Tibial nerve (tissue), 4 donors: Measurements from ENCODE around the gene TMEM94. TPM values are rescaled to one million over a fixed set of nuclear protein-coding genes. Genes with fewer than 3 reads are reported as not detected.

ENCODE experiments used
- DNase-seq, 2 donors: peaks; one replicate each; pipeline ENCODE4 v3.0.0-alpha.2; 2019; ENCODE audit warnings: low spot score in 2 of 2
- H3K27ac ChIP-seq, 4 donors: fragments of 200-600 bp; sonication (generic) in 3 of 4; one replicate each; pipeline ENCODE4 v1.5.1; 2017 to 2019; ENCODE audit warnings: mild to moderate bottlenecking in 1 of 4
- H3K27me3 ChIP-seq, 2 donors: fragments of 200-600 bp; sonication (generic) in 1 of 2; one replicate each; pipeline versions ENCODE4 v1.5.1 to v1.6.0; 2017 to 2019
- H3K36me3 ChIP-seq, 3 donors: fragments of 200-600 bp; sonication (generic); one replicate each; pipeline ENCODE4 v1.5.1; 2018 to 2019
- H3K4me1 ChIP-seq, 4 donors: fragments of 200-600 bp; sonication (generic) in 3 of 4; one replicate each; pipeline ENCODE4 v1.5.1; 2017 to 2019
- H3K4me3 ChIP-seq, 4 donors: fragments of 200-600 bp; sonication (generic) in 3 of 4; one replicate each; pipeline ENCODE4 v1.5.1; 2017 to 2019; ENCODE audit warnings: mild to moderate bottlenecking in 1 of 4, moderate library complexity in 1 of 4
- H3K9me3 ChIP-seq, 4 donors: fragments of 200-600 bp; sonication (generic) in 3 of 4; one replicate each; pipeline ENCODE4 v1.5.1; 2017 to 2019
- CTCF ChIP-seq, 5 experiments: fragments of 200-600 bp in 3 of 5; fragments of 450-650 bp in 2 of 5; sonication (generic) in 3 of 5; IDR thresholded peaks; one replicate each; pipeline ENCODE4 v1.5.1; 2016 to 2019; ENCODE audit warnings: antibody characterized with exemption in 5 of 5, mild to moderate bottlenecking in 3 of 5, moderate library complexity in 2 of 5
- EP300 ChIP-seq, 2 donors: sonication (generic); formaldehyde crosslinking; IDR thresholded peaks; one replicate each; pipeline ENCODE4 v1.6.1; 2017; ENCODE audit warnings: antibody characterized with exemption in 2 of 2, mild to moderate bottlenecking in 1 of 2
- POLR2A ChIP-seq, 2 donors: fragments of 450-650 bp; IDR thresholded peaks; one replicate each; pipeline ENCODE4 v1.6.1; 2017; ENCODE audit warnings: antibody characterized with exemption in 2 of 2, mild to moderate bottlenecking in 2 of 2, moderate library complexity in 2 of 2
- WGBS, 2 donors: methylation state at CpG; one replicate each; pipeline ENCODE4 v1.1.5; 2018; 5-methylcytosine and 5-hydroxymethylcytosine counted together
- total RNA-seq, 4 donors: library from RNA; depleted of rRNA; stranded (reverse); fragments of >200 nt; gene quantifications; one replicate each; pipeline ENCODE4 v1.1.0, GENCODE V29; 2016

TMEM94 gene
- total RNA-seq, 4 donors from 2014 or later: 84.3 to 95.1 (median 89.9) TPM

GRCh38 chr17:75511610-75512575, 55.5 kb downstream of the TMEM94 start:
- Histone ChIP-seq H3K36me3 (peaks cover 0 to 13% (median 0%) of the 10 kb centered on the region in 3 donors), H3K9me3 (no peaks in the 10 kb centered on the region), H3K4me3 (peak overlapping the region in 2 of 4 donors; percentile 12 to 98), H3K27ac (peak overlapping the region; percentile 53 to 97 (median 90)), H3K27me3 (no peaks in the 10 kb centered on the region), H3K4me1 (peaks cover 2 to 80% (median 68%) of the 10 kb centered on the region in 4 donors)
- DNase-seq: no peak
- no peak for TF ChIP-seq CTCF (IDR thresholded peaks at IDR 0.05)
- no peak for TF ChIP-seq EP300 (IDR thresholded peaks at IDR 0.05)
- TF ChIP-seq POLR2A (IDR thresholded peaks at IDR 0.05): no peak
- WGBS, 2 donors: 40 to 55% methylated on average over 11 of the region's 13 CpGs

- TF ChIP-seq POLR2A (IDR thresholded peaks at IDR 0.05): no peak
- TF ChIP-seq EP300 (IDR thresholded peaks at IDR 0.05): no peak
- TF ChIP-seq CTCF (IDR thresholded peaks at IDR 0.05): no peak
- Histone ChIP-seq H3K4me3 (peak overlapping the region; percentile 82 to 98 (median 88)), H3K36me3 (peaks cover 0 to 1% (median 0%) of the 10 kb centered on the region in 3 donors), H3K9me3 (no peaks in the 10 kb centered on the region), H3K4me1 (peaks cover 2 to 80% (median 70%) of the 10 kb centered on the region in 4 donors), H3K27me3 (no peaks in the 10 kb centered on the region), H3K27ac (peak overlapping the region in 3 of 4 donors; percentile 85 to 97 (median 96))
- WGBS, 2 donors: 40 to 57% methylated on average over 10 of the region's 10 CpGs
- no peak for DNase-seq
These were observed 56.6 kb downstream of the TMEM94 start for GRCh38 chr17:75512926-75513640.

GRCh38 chr17:75513641-75514000, 57.2 kb downstream of the TMEM94 start:
- H3K36me3 ChIP-seq: no peaks in the 10 kb centered on the region
- WGBS, 2 donors: 39 to 50% methylated on average over 15 to 17 of the region's 17 CpGs
- TF ChIP-seq CTCF (IDR thresholded peaks at IDR 0.05) (no peak), EP300 (IDR thresholded peaks at IDR 0.05) (no peak), POLR2A (IDR thresholded peaks at IDR 0.05) (no peak)
- no peak for DNase-seq
- no peaks in the 10 kb centered on the region for H3K27me3 ChIP-seq
- H3K9me3 ChIP-seq: no peaks in the 10 kb centered on the region
- H3K4me1 ChIP-seq: peaks cover 2 to 79% (median 66%) of the 10 kb centered on the region in 4 donors
- H3K27ac ChIP-seq: peak overlapping the region in 3 of 4 donors; percentile 85 to 97 (median 96)
- peak overlapping the region; percentile 82 to 98 (median 88) for H3K4me3 ChIP-seq

GRCh38 chr17:75514299-75514918, 58.0 kb downstream of the TMEM94 start:
- Histone ChIP-seq H3K4me1 (peaks cover under 1 to 71% (median 58%) of the 10 kb centered on the region in 4 donors), H3K27ac (peak overlapping the region; percentile 85 to 97 (median 90)), H3K9me3 (no peaks in the 10 kb centered on the region), H3K27me3 (no peaks in the 10 kb centered on the region), H3K4me3 (peak overlapping the region; percentile 82 to 98 (median 88)), H3K36me3 (peaks cover 0 to 7% (median 0%) of the 10 kb centered on the region in 3 donors)
- no peak for TF ChIP-seq POLR2A (IDR thresholded peaks at IDR 0.05)
- no peak for TF ChIP-seq CTCF (IDR thresholded peaks at IDR 0.05)
- no peak for TF ChIP-seq EP300 (IDR thresholded peaks at IDR 0.05)
- no peak for DNase-seq
- 0 to 3% methylated on average over 5 to 14 of the region's 15 CpGs for WGBS, 2 donors
